CD4-positive, CD25-positive, alpha-beta regulatory T cell (primary cell): ENCODE results near the gene RNASET2. TPM values are rescaled to one million over a fixed set of nuclear protein-coding genes. Genes with fewer than 3 reads are reported as not detected.
A peak's percentile ranks its signal among the peaks of the same experiment; 100 is the strongest.
"Not testable (repeated sequence)": the region's sequence is repeated elsewhere in the genome, so short reads cannot be mapped to it uniquely, and the experiment has no call there.

Experiments used
- ATAC-seq, 2 donors: fragments of 150-1000 bp; cut with Tn5 transposase; one replicate each; pipeline ENCODE4 v1.10.0; 2021; ENCODE audit warnings: low read depth in 2 of 2, moderate number of reproducible peaks in 2 of 2, moderate library complexity in 1 of 2
- DNase-seq, 3 donors: peaks; one replicate each; pipeline versions ENCODE4 v3.0.0 to v3.0.0-alpha.2; 2012 to 2022; ENCODE audit warnings: mixed read lengths in 1 of 3
- H3K27ac ChIP-seq: one replicate; pipeline ENCODE4 v1.7.0; 2013; ENCODE audit warnings: mild to moderate bottlenecking, low read length; ENCODE audit not compliant: insufficient read depth, poor library complexity, severe bottlenecking
- H3K27me3 ChIP-seq: one replicate; pipeline ENCODE4 v1.7.0; 2013; ENCODE audit warnings: low read length; ENCODE audit not compliant: control insufficient read depth, insufficient read depth
- H3K36me3 ChIP-seq: one replicate; pipeline ENCODE4 v1.7.0; 2013; ENCODE audit warnings: mild to moderate bottlenecking, low read length, moderate library complexity; ENCODE audit not compliant: control insufficient read depth, insufficient read depth
- H3K4me1 ChIP-seq: 2 replicates; pipeline ENCODE4 v1.7.0; 2013; ENCODE audit warnings: mild to moderate bottlenecking, low read length; ENCODE audit not compliant: insufficient read depth, control insufficient read depth, poor library complexity, severe bottlenecking
- H3K4me3 ChIP-seq: one replicate; pipeline ENCODE4 v1.7.0; 2013; ENCODE audit warnings: low read depth, mild to moderate bottlenecking, low read length, moderate library complexity
- H3K9me3 ChIP-seq, 2 experiments: 1 replicate in 1 of 2; 2 replicates in 1 of 2; pipeline ENCODE4 v1.7.0; 2013; ENCODE audit warnings: low read length in 2 of 2, mild to moderate bottlenecking in 1 of 2, moderate library complexity in 1 of 2; ENCODE audit not compliant: control insufficient read depth in 2 of 2
- H3K27ac Mint-ChIP-seq, 3 donors: one replicate each; pipeline ENCODE4 v1.8.0; 2020 to 2022; ENCODE audit warnings: mild to moderate bottlenecking in 3 of 3, mixed read lengths in 3 of 3, moderate library complexity in 2 of 3
- H3K27me3 Mint-ChIP-seq: one replicate; pipeline ENCODE4 v1.8.0; 2022; ENCODE audit warnings: mild to moderate bottlenecking, mixed read lengths
- H3K36me3 Mint-ChIP-seq: one replicate; pipeline ENCODE4 v1.8.0; 2020; ENCODE audit warnings: mixed read lengths
- H3K4me1 Mint-ChIP-seq, 4 donors: one replicate each; pipeline ENCODE4 v1.8.0; 2020 to 2022; ENCODE audit warnings: mixed read lengths in 4 of 4, mild to moderate bottlenecking in 1 of 4
- H3K4me3 Mint-ChIP-seq, 4 donors: one replicate each; pipeline ENCODE4 v1.8.0; 2020 to 2022; ENCODE audit warnings: mild to moderate bottlenecking in 4 of 4, mixed read lengths in 4 of 4, moderate library complexity in 3 of 4
- H3K9me3 Mint-ChIP-seq, 7 donors: one replicate each; pipeline ENCODE4 v1.8.0; 2020 to 2022; ENCODE audit warnings: mixed read lengths in 7 of 7, mild to moderate bottlenecking in 3 of 7, moderate library complexity in 2 of 7
- polyA plus RNA-seq, 4 donors: library from polyadenylated mRNA; unstranded; fragments of 300-500 nt; fragmentation: Illumina TruSeq; gene quantifications; one replicate each; pipeline ENCODE4 v1.2.3, GENCODE V29; 2021
- total RNA-seq: library from RNA; stranded (reverse); gene quantifications from one replicate; pipeline ENCODE4 v1.2.3, GENCODE V29; 2022

The RNASET2 gene
- total and polyA plus RNA-seq, 5 donors from 2014 or later = 213 to 410 (median 371) TPM

- no peak for DNase-seq
- Mint-ChIP-seq H3K4me3 (no peak overlapping the region), H3K9me3 (no peaks in the 10 kb centered on the region), H3K4me1 (peaks cover 0 to 4% (median under 1%) of the 10 kb centered on the region in 4 donors), H3K36me3 (peaks cover 7% of the 10 kb centered on the region), H3K27ac (no peak overlapping the region), H3K27me3 (no peaks in the 10 kb centered on the region)
- no peaks in the 10 kb centered on the region for H3K9me3 ChIP-seq
- H3K4me3 ChIP-seq = no peak overlapping the region
- no peak overlapping the region for H3K27ac ChIP-seq
- no peak for ATAC-seq
- H3K36me3 ChIP-seq = no peaks in the 10 kb centered on the region
- H3K4me1 ChIP-seq = no peaks in the 10 kb centered on the region
- H3K27me3 ChIP-seq = no peaks in the 10 kb centered on the region
These were observed 56.1 kb downstream of the RNASET2 start for GRCh38 chr6:166900130-166900708.

GRCh38 chr6:166898910-166899309 lies 57.4 kb downstream of the RNASET2 start:
- no peaks in the 10 kb centered on the region for H3K9me3 Mint-ChIP-seq
- H3K4me1 ChIP-seq = no peaks in the 10 kb centered on the region
- no peak for DNase-seq
- no peaks in the 10 kb centered on the region for H3K9me3 ChIP-seq
- peaks cover 8% of the 10 kb centered on the region for H3K36me3 Mint-ChIP-seq
- H3K27me3 ChIP-seq = no peaks in the 10 kb centered on the region
- no peak overlapping the region for H3K27ac Mint-ChIP-seq
- H3K27me3 Mint-ChIP-seq = no peaks in the 10 kb centered on the region
- ATAC-seq = no peak
- H3K27ac ChIP-seq = no peak overlapping the region
- H3K4me3 ChIP-seq = no peak overlapping the region
- no peaks in the 10 kb centered on the region for H3K36me3 ChIP-seq
- H3K4me3 Mint-ChIP-seq = no peak overlapping the region
- peaks cover 0 to 2% (median 0%) of the 10 kb centered on the region in 4 donors for H3K4me1 Mint-ChIP-seq

GRCh38 chr6:166894614-166895013 lies 61.7 kb downstream of the RNASET2 start:
- H3K4me1 ChIP-seq, H3K27me3 Mint-ChIP-seq, H3K4me3 ChIP-seq, ATAC-seq, H3K27ac ChIP-seq, H3K4me3 Mint-ChIP-seq, DNase-seq, H3K36me3 ChIP-seq, H3K4me1 Mint-ChIP-seq, H3K9me3 ChIP-seq, H3K27ac Mint-ChIP-seq, H3K27me3 ChIP-seq: not testable (repeated sequence)
- H3K36me3 Mint-ChIP-seq = peaks cover 25% of the 10 kb centered on the region
- H3K9me3 Mint-ChIP-seq = peaks cover 0 to 10% (median 4%) of the 10 kb centered on the region in 7 donors

- not testable (repeated sequence) for H3K4me3 Mint-ChIP-seq
These were observed 63.9 kb downstream of the RNASET2 start for GRCh38 chr6:166892472-166892871.

GRCh38 chr6:166886773-166887172 lies 69.6 kb downstream of the RNASET2 start:
- H3K27me3 Mint-ChIP-seq, H3K4me3 ChIP-seq, DNase-seq, H3K27ac Mint-ChIP-seq, H3K4me3 Mint-ChIP-seq, ATAC-seq, H3K4me1 ChIP-seq, H3K4me1 Mint-ChIP-seq, H3K27ac ChIP-seq, H3K36me3 ChIP-seq, H3K9me3 ChIP-seq, H3K27me3 ChIP-seq: not testable (repeated sequence)
- H3K36me3 Mint-ChIP-seq = peaks cover 40% of the 10 kb centered on the region
- peaks cover 0 to 21% (median 4%) of the 10 kb centered on the region in 7 donors for H3K9me3 Mint-ChIP-seq

More at GRCh38 chr6:166892472-166892871, 63.9 kb downstream of the RNASET2 start:
- not testable (repeated sequence) for H3K27ac Mint-ChIP-seq, H3K36me3 ChIP-seq, H3K9me3 ChIP-seq, H3K4me1 Mint-ChIP-seq, ATAC-seq, H3K27me3 Mint-ChIP-seq, DNase-seq, H3K27me3 ChIP-seq, H3K4me3 ChIP-seq, H3K4me1 ChIP-seq, H3K27ac ChIP-seq
- Mint-ChIP-seq H3K9me3 (peaks cover 0 to 17% (median 4%) of the 10 kb centered on the region in 7 donors), H3K36me3 (peaks cover 27% of the 10 kb centered on the region)

GRCh38 chr6:166884958-166885357 lies 71.4 kb downstream of the RNASET2 start:
- not testable (repeated sequence) for DNase-seq, ATAC-seq, H3K9me3 ChIP-seq, H3K4me3 Mint-ChIP-seq, H3K4me3 ChIP-seq, H3K27ac Mint-ChIP-seq, H3K27me3 ChIP-seq, H3K4me1 ChIP-seq, H3K27me3 Mint-ChIP-seq, H3K27ac ChIP-seq, H3K4me1 Mint-ChIP-seq, H3K36me3 ChIP-seq
- H3K36me3 Mint-ChIP-seq = peaks cover 37% of the 10 kb centered on the region
- H3K9me3 Mint-ChIP-seq = peaks cover 0 to 13% (median 3%) of the 10 kb centered on the region in 7 donors

GRCh38 chr6:166879594-166879993 lies 76.8 kb downstream of the RNASET2 start:
- Mint-ChIP-seq H3K9me3 (peaks cover 0 to 4% (median 2%) of the 10 kb centered on the region in 7 donors), H3K27ac (peak overlapping the region in 1 of 3 donors; percentile 7), H3K4me1 (no peaks in the 10 kb centered on the region), H3K4me3 (no peak overlapping the region), H3K36me3 (peaks cover 28% of the 10 kb centered on the region), H3K27me3 (no peaks in the 10 kb centered on the region)
- H3K4me1 ChIP-seq = no peaks in the 10 kb centered on the region
- no peaks in the 10 kb centered on the region for H3K36me3 ChIP-seq
- no peaks in the 10 kb centered on the region for H3K27me3 ChIP-seq
- H3K9me3 ChIP-seq = peaks cover 0 to 3% of the 10 kb centered on the region in 2 experiments
- DNase-seq (no peak), ATAC-seq (no peak)
- no peak overlapping the region for H3K27ac ChIP-seq
- H3K4me3 ChIP-seq = no peak overlapping the region
